BLaER1 (cell line): ENCODE results near the gene TGM3.

Experiments used
- H3K27ac ChIP-seq: shearing (Covaris generic); formaldehyde crosslinking; 2 replicates; pipeline ENCODE4 v1.8.1; 2022
- H3K27me3 ChIP-seq: shearing (Covaris generic); formaldehyde crosslinking; 2 replicates; pipeline ENCODE4 v1.8.1; 2022
- H3K36me3 ChIP-seq: shearing (Covaris generic); formaldehyde crosslinking; 2 replicates; pipeline ENCODE4 v1.8.1; 2022
- H3K4me1 ChIP-seq: shearing (Covaris generic); formaldehyde crosslinking; 2 replicates; pipeline ENCODE4 v1.8.1; 2022
- H3K4me2 ChIP-seq: shearing (Covaris generic); formaldehyde crosslinking; 2 replicates; pipeline ENCODE4 v1.8.1; 2022
- H3K4me3 ChIP-seq: shearing (Covaris generic); formaldehyde crosslinking; 2 replicates; pipeline ENCODE4 v1.8.1; 2022
- H3K9ac ChIP-seq: shearing (Covaris generic); formaldehyde crosslinking; 2 replicates; pipeline ENCODE4 v1.8.1; 2022
- H3K9me3 ChIP-seq: shearing (Covaris generic); formaldehyde crosslinking; 2 replicates; pipeline ENCODE4 v1.8.1; 2022
- H4K20me1 ChIP-seq: shearing (Covaris generic); formaldehyde crosslinking; 2 replicates; pipeline ENCODE4 v1.8.1; 2022
- Cebpa-rat ChIP-seq: shearing (Covaris generic); IDR thresholded peaks from 2 replicates; pipeline ENCODE4 v1.8.1; 2022

Gene TGM3

DNA sequence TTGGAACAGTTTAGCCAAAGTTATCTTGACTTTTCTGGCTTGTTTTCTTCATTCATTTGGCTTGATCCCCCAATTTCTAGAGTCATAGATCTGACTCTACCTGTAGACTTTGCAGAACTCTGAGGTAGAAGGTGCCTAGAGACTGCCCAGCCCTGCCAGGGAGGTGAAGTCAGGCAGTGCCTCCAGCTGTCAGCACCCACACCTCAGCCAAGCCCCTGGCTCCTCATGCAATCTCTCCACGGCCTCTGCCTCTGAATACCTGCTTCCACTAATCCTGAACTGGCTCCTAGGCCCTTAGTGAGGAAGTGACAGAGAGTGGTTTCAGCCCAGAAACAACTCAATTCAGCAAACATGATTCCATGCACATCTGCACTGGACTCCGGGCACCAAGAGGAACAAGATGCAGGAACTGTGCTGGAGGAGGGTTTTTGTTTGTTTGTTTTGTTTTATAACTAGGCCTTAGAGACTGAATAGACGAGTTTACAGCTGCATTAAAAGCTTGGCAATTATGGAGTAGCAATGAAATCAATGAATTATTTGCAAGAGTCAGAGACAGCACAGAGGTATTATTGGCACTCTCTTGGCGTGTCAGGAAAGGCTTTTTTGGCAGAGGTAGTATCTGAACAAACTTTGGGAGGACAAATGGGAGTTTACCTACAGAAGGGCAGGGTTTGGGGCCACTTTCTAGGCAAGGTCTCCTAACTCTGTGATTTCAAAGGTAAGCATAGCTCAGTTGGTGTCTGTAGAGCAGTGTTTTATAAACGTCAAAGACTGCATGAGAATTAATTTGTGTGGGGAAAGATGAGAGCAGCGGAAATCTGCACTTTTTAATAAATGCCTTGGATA lies 25.2 kb downstream of the TGM3 start:
- Histone ChIP-seq H3K4me1 (no peaks in the 10 kb centered on the region), H3K9me3 (0 out of 2 replicates have a peak, but pooled peaks cover 7% of the 10 kb centered on the region), H3K4me2 (no peak overlapping the region), H3K4me3 (no peak overlapping the region), H3K27ac (no peak overlapping the region), H3K9ac (no peak overlapping the region), H4K20me1 (no peaks in the 10 kb centered on the region), H3K36me3 (no peaks in the 10 kb centered on the region), H3K27me3 (no peaks in the 10 kb centered on the region)
- no peak for TF ChIP-seq Cebpa-rat

GRCh38 chr20:2323051-2323450 lies 27.2 kb downstream of the TGM3 start:
- no peak overlapping the region for H3K4me3 ChIP-seq
- TF ChIP-seq Cebpa-rat = no peak
- H3K36me3 ChIP-seq = no peaks in the 10 kb centered on the region
- H3K27ac ChIP-seq = no peak overlapping the region
- H3K4me1 ChIP-seq = no peaks in the 10 kb centered on the region
- H3K9ac ChIP-seq = no peak overlapping the region
- 0 out of 2 replicates have a peak, but pooled peaks cover 7% of the 10 kb centered on the region for H3K9me3 ChIP-seq
- no peak overlapping the region for H3K4me2 ChIP-seq
- H3K27me3 ChIP-seq = no peaks in the 10 kb centered on the region
- H4K20me1 ChIP-seq = no peaks in the 10 kb centered on the region

- no peaks in the 10 kb centered on the region for H4K20me1 ChIP-seq
- H3K9ac ChIP-seq = no peak overlapping the region
- H3K4me3 ChIP-seq = no peak overlapping the region
- H3K9me3 ChIP-seq = no peaks in the 10 kb centered on the region
- H3K36me3 ChIP-seq = no peaks in the 10 kb centered on the region
- no peaks in the 10 kb centered on the region for H3K27me3 ChIP-seq
- no peak overlapping the region for H3K27ac ChIP-seq
- no peak overlapping the region for H3K4me2 ChIP-seq
- H3K4me1 ChIP-seq = no peaks in the 10 kb centered on the region
- no peak for TF ChIP-seq Cebpa-rat
Observed at GRCh38 chr20:2326046-2326445, 30.2 kb downstream of the TGM3 start.

GRCh38 chr20:2327620-2328555 lies 32.1 kb downstream of the TGM3 start:
- Histone ChIP-seq H4K20me1 (no peaks in the 10 kb centered on the region), H3K27me3 (no peaks in the 10 kb centered on the region), H3K36me3 (no peaks in the 10 kb centered on the region), H3K9ac (no peak overlapping the region), H3K4me1 (no peaks in the 10 kb centered on the region), H3K27ac (no peak overlapping the region), H3K4me3 (no peak overlapping the region), H3K4me2 (no peak overlapping the region), H3K9me3 (no peaks in the 10 kb centered on the region)
- no peak for TF ChIP-seq Cebpa-rat

DNA sequence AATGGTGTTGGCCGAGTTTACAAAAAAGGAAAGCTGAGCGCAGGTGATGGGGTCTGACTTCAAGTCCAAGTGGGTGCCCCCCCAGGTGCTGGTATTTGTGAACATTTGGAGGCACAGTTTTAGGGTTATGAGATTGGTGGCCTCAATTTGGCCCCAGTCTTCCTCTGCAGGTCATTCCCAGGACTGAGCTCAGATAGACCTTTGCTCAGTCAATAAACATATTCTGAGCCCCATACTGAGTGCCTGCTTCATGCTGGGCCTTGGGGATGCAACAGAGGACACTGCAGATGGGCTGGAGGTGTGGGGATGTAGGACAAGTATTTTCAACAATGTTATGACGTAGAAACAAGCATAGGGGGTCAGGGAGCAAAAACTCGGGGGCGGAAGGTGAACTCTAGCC lies 33.5 kb downstream of the TGM3 start:
- TF ChIP-seq Cebpa-rat = no peak
- no peak overlapping the region for H3K27ac ChIP-seq
- H3K4me1 ChIP-seq = no peaks in the 10 kb centered on the region
- H3K4me2 ChIP-seq = no peak overlapping the region
- no peak overlapping the region for H3K9ac ChIP-seq
- H3K4me3 ChIP-seq = no peak overlapping the region
- H3K9me3 ChIP-seq = no peaks in the 10 kb centered on the region
- no peaks in the 10 kb centered on the region for H4K20me1 ChIP-seq
- no peaks in the 10 kb centered on the region for H3K27me3 ChIP-seq
- H3K36me3 ChIP-seq = no peaks in the 10 kb centered on the region

DNA sequence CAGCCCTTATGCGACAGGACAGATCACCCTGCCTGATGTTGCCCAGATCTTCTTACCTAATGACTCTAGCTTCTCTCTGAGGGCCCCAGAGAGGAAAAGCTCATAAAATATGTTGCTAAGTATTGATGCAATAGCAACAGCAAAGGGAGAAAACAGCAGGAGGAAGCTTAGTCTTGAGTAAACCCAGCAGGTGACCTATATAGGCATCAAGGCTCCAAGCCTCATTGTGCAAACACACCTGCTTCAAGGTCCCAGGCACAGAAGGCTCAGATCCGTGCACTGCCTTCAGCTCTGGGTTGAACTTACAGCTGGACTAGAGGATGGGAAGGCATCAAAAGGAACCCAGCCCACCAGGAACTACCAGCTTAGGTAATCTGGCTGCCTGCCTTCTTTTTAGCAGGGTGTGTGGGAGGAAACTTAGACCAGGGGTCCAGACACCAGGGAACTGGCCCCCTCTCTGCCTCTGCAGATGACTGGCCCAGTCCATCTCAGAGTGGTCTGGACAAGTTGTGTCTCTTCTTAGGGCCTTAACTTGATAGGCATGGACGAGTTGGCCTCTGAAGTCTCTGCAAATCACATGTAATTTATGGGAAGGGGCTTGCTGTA lies 34.4 kb downstream of the TGM3 start:
- no peaks in the 10 kb centered on the region for H3K4me1 ChIP-seq
- no peak overlapping the region for H3K4me2 ChIP-seq
- no peak overlapping the region for H3K4me3 ChIP-seq
- H3K36me3 ChIP-seq = no peaks in the 10 kb centered on the region
- no peak overlapping the region for H3K9ac ChIP-seq
- H3K27ac ChIP-seq = no peak overlapping the region
- H3K9me3 ChIP-seq = no peaks in the 10 kb centered on the region
- no peaks in the 10 kb centered on the region for H4K20me1 ChIP-seq
- no peaks in the 10 kb centered on the region for H3K27me3 ChIP-seq
- TF ChIP-seq Cebpa-rat = no peak

GRCh38 chr20:2331106-2331505 lies 35.3 kb downstream of the TGM3 start:
- Histone ChIP-seq H3K9me3 (no peaks in the 10 kb centered on the region), H3K36me3 (no peaks in the 10 kb centered on the region), H4K20me1 (no peaks in the 10 kb centered on the region), H3K27me3 (no peaks in the 10 kb centered on the region), H3K4me1 (no peaks in the 10 kb centered on the region), H3K27ac (no peak overlapping the region), H3K9ac (no peak overlapping the region), H3K4me3 (no peak overlapping the region), H3K4me2 (no peak overlapping the region)
- TF ChIP-seq Cebpa-rat = no peak

- H4K20me1 ChIP-seq = no peaks in the 10 kb centered on the region
- no peaks in the 10 kb centered on the region for H3K27me3 ChIP-seq
Observed at GRCh38 chr20:2331901-2332565, 36.2 kb downstream of the TGM3 start.

DNA sequence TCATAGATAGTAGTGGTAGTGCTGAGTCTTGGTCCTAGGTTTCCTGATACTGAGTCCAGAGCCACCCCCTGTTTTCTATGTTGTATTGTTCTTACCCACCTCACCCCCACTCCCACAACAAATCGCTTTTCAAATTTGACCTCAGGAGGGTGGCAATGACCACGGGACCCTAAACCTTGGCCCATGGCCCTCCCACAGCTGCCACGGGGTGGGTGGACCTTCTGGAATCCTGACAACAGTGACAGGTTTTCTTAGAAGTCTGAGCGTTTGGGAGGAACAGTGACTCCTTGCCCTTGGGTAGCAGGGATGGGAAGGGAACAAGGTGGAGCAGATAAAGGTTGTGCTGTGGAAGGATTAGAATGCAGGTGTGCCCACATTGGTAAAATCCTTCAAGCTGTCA lies 36.9 kb downstream of the TGM3 start:
- Histone ChIP-seq H3K27me3 (no peaks in the 10 kb centered on the region), H4K20me1 (no peaks in the 10 kb centered on the region), H3K9me3 (no peaks in the 10 kb centered on the region), H3K36me3 (no peaks in the 10 kb centered on the region), H3K4me1 (no peaks in the 10 kb centered on the region), H3K4me2 (no peak overlapping the region), H3K4me3 (no peak overlapping the region), H3K9ac (no peak overlapping the region), H3K27ac (no peak overlapping the region)
- TF ChIP-seq Cebpa-rat = no peak

More at GRCh38 chr20:2331901-2332565, 36.2 kb downstream of the TGM3 start:
- Histone ChIP-seq H3K27ac (no peak overlapping the region), H3K4me2 (no peak overlapping the region), H3K4me3 (no peak overlapping the region), H3K9me3 (no peaks in the 10 kb centered on the region), H3K36me3 (no peaks in the 10 kb centered on the region), H3K9ac (no peak overlapping the region), H3K4me1 (no peaks in the 10 kb centered on the region)
- TF ChIP-seq Cebpa-rat = no peak
